ENCODE measurements around the gene FKBP14. TPM values are rescaled to one million over a fixed set of nuclear protein-coding genes. Genes with fewer than 3 reads are reported as not detected.

FKBP14 gene
- total and polyA plus RNA-seq, 2 of the 8 experiments (the other 6 are each of a cell fraction or from before 2014, with no cell fraction given) = 3.2 to 20.7 TPM

- Histone ChIP-seq H2AK5ac (ENCODE audit: low read depth, low read length) (no peak overlapping the region), H3K79me2 (ENCODE audit: control insufficient read depth in 1 of 2, insufficient read depth in 2 of 2, low read length in 2 of 2) (peaks cover 1 to 87% of the 10 kb centered on the region in 2 experiments)
- CTCF ChIA-PET (ENCODE audit: partially characterized antibody) = interaction anchor here (1.1 to 1.3 kb wide), 2 partner anchors 11 to 23 kb away, joined by 3 to 5 read pairs; no protein-coding TSS in a partner anchor
- TF ChIP-seq ATF2 (IDR thresholded peaks at IDR 0.05; ENCODE audit: low read length) = no peak
Observed at GRCh38 chr7:30036220-30036619, 9.7 kb upstream of the FKBP14 start.

More at GRCh38 chr7:30036220-30036619, 9.7 kb upstream of the FKBP14 start:
- Histone ChIP-seq H3K18ac (ENCODE audit: extremely low read depth, low read length) (no peak overlapping the region), H3K36me3 (ENCODE audit: control insufficient read depth in 2 of 4, insufficient read depth in 4 of 4, low read length in 3 of 4) (no peaks in the 10 kb centered on the region), H3K27me3 (replicated peaks in 1 of 4; ENCODE audit: control insufficient read depth in 3 of 4, extremely low read depth in 1 of 4, insufficient read depth in 3 of 4, low read length in 3 of 4) (no peaks in the 10 kb centered on the region), H2BK120ac (replicated peaks; ENCODE audit: low read depth, low read length) (no peak overlapping the region), H3K4me1 (replicated peaks in 1 of 4; ENCODE audit: control insufficient read depth in 3 of 4, insufficient read depth in 4 of 4, low read length in 3 of 4) (peaks cover 0 to 3% (median 0%) of the 10 kb centered on the region in 4 experiments; a peak in 2 of 7 replicates), H3K79me1 (ENCODE audit: low read depth, low read length) (peaks cover 2% of the 10 kb centered on the region; the same call in 1 of the 2 replicates), H3K27ac (ENCODE audit: low read depth, low read length) (no peak overlapping the region), H2BK20ac (ENCODE audit: low read length) (no peak overlapping the region), H4K8ac (ENCODE audit: extremely low read depth, insufficient read depth, low read length) (no peak overlapping the region), H2BK5ac (ENCODE audit: low read depth, low read length) (no peak overlapping the region), H2BK12ac (ENCODE audit: low read depth, low read length) (no peak overlapping the region), H3K23ac (ENCODE audit: insufficient read length) (no peak overlapping the region), H3K4me3 (ENCODE audit: extremely low read depth in 1 of 4, insufficient read depth in 2 of 4, low read depth in 3 of 4, low read length in 4 of 4) (no peak overlapping the region), H3K23me2 (ENCODE audit: low read depth, low read length) (no peaks in the 10 kb centered on the region), H4K5ac (ENCODE audit: insufficient read length, low read depth, low read length) (no peak overlapping the region), H3K9ac (replicated peaks in 1 of 4; ENCODE audit: extremely low read depth in 1 of 4, low read depth in 3 of 4, low read length in 3 of 4) (no peak overlapping the region), H3K14ac (ENCODE audit: insufficient read length) (no peak overlapping the region), H2BK15ac (ENCODE audit: low read length) (no peak overlapping the region), H3K9me3 (ENCODE audit: insufficient read depth in 2 of 2, low read depth in 1 of 2, low read length in 1 of 2) (no peaks in the 10 kb centered on the region), H4K91ac (replicated peaks; ENCODE audit: insufficient read length, low read length) (no peak overlapping the region), H4K20me1 (replicated peaks in 1 of 2; ENCODE audit: control insufficient read depth in 1 of 2, insufficient read depth in 2 of 2, low read length in 2 of 2) (peaks cover 3 to 7% of the 10 kb centered on the region in 2 experiments), H2AFZ (ENCODE audit: low read length) (no peak overlapping the region), H3K56ac (replicated peaks; ENCODE audit: insufficient read length, low read depth, low read length) (no peak overlapping the region), H3K4me2 (ENCODE audit: insufficient read depth in 1 of 2, low read depth in 2 of 2, low read length in 2 of 2) (no peak overlapping the region), H3K4ac (replicated peaks; ENCODE audit: insufficient read length, low read depth, low read length) (no peak overlapping the region)
- no peak for FAIRE-seq
- POLR2A ChIA-PET (ENCODE audit: partially characterized antibody) = no interaction called here
- WGBS, 2 experiments (ENCODE audit: extremely low coverage in 1 of 2, insufficient coverage in 1 of 2, insufficient read length in 1 of 2, insufficient replicate concordance in 2 of 2, low coverage in 1 of 2, low lambda C conversion rate in 2 of 2, missing lambda C conversion rate in 1 of 2) = 86% methylated on average over 2 of the region's 2 CpGs; no CpG with 5 or more reads in 1 of the 2 experiments
- DNase-seq (ENCODE audit: low read depth in 1 of 2, low spot score in 2 of 2) = no peak

All from H1 (cell line).